Right lobe of liver (tissue), 6 donors: Measurements from ENCODE around the gene LPAR2. TPM values are rescaled to one million over a fixed set of nuclear protein-coding genes. Genes with fewer than 3 reads are reported as not detected.

Experiments
- ATAC-seq, 4 donors: fragments of 200-7000 bp; cut with Tn5 transposase; one replicate each; pipeline ENCODE4 v1.9.1; 2020; ENCODE audit warnings: mild to moderate bottlenecking in 4 of 4, moderate library complexity in 4 of 4
- DNase-seq, 3 donors: peaks; one replicate each; pipeline ENCODE4 v3.0.0-alpha.2; 2020
- H3K27ac ChIP-seq, 3 donors: fragments of 200-600 bp; one replicate each; pipeline ENCODE4 v1.8.0; 2022
- H3K27me3 ChIP-seq, 2 donors: fragments of 200-600 bp; one replicate each; pipeline ENCODE4 v1.8.0; 2022
- H3K36me3 ChIP-seq, 4 donors: fragments of 200-600 bp; sonication (generic) in 1 of 4; one replicate each; pipeline versions ENCODE4 v1.5.1 to v1.8.0; 2017 to 2022; ENCODE audit warnings: control low read depth in 1 of 4
- H3K4me1 ChIP-seq, 4 donors: fragments of 200-600 bp; sonication (generic) in 1 of 4; one replicate each; pipeline versions ENCODE4 v1.5.1 to v1.8.0; 2017 to 2022; ENCODE audit warnings: control low read depth in 1 of 4
- H3K4me3 ChIP-seq, 3 donors: fragments of 200-600 bp; one replicate each; pipeline ENCODE4 v1.8.0; 2022
- H3K9me3 ChIP-seq, 4 donors: fragments of 200-600 bp; sonication (generic) in 1 of 4; one replicate each; pipeline versions ENCODE4 v1.5.1 to v1.8.0; 2017 to 2022; ENCODE audit warnings: control low read depth in 1 of 4
- POLR2A ChIP-seq: fragments of 450-650 bp; IDR thresholded peaks from one replicate; pipeline ENCODE4 v1.6.1; 2017; ENCODE audit warnings: antibody characterized with exemption, mild to moderate bottlenecking
- WGBS: methylation state at CpG from one replicate; pipeline ENCODE4 v1.1.6; 2018; ENCODE audit warnings: low coverage, low lambda C conversion rate; ENCODE audit not compliant: insufficient coverage; ENCODE audit errors: missing lambda C conversion rate; 5-methylcytosine and 5-hydroxymethylcytosine counted together
- intact Hi-C, 2 donors: fragments of 100-400 bp; cut with DNase I; formaldehyde crosslinking; loops; one replicate each; pipeline versions ENCODE4 v1.11.2 to v1.14.1; 2022
- total RNA-seq, 6 experiments: library from RNA; depleted of rRNA in 2 of 6; stranded (reverse); fragments of >200 nt in 2 of 6; fragmentation: NEBNext Ultra II Directional in 3 of 6; extraction: Animal tissue kit (Norgen Biotek cat#: 25700) in 3 of 6; gene quantifications; one replicate each; pipeline versions ENCODE4 v1.1.0 to v1.2.4, GENCODE V29; 2016 to 2023
- TF ChIP-seq, protein P1 (sequence below), 4 donors: fragments of 200-600 bp in 3 of 4; fragments of 450-650 bp in 1 of 4; IDR thresholded peaks; one replicate each; pipeline versions ENCODE4 v1.5.1 to v1.8.0; 2016 to 2022; ENCODE audit warnings: antibody characterized with exemption in 4 of 4, mild to moderate bottlenecking in 2 of 4
- donor health status: DM: no; HTN: yes; CAD: no.
- donor health status: DM: no; HTN: no; CAD: no.
- donor health status: DM: no; HTN: no; CAD: no.
- donor health status: DM: no; HTN: yes; CAD: no.
- donor health status: DM: no; HTN: yes; CAD: no.

The LPAR2 gene
- total RNA-seq, 6 experiments from 2014 or later: 1.7 to 2.7 (median 2.2) TPM

GRCh38 chr19:19642506-19643157 is 14.6 kb upstream of the LPAR2 start:
- TF ChIP-seq POLR2A: no peak
- TF ChIP-seq, protein P1, sequence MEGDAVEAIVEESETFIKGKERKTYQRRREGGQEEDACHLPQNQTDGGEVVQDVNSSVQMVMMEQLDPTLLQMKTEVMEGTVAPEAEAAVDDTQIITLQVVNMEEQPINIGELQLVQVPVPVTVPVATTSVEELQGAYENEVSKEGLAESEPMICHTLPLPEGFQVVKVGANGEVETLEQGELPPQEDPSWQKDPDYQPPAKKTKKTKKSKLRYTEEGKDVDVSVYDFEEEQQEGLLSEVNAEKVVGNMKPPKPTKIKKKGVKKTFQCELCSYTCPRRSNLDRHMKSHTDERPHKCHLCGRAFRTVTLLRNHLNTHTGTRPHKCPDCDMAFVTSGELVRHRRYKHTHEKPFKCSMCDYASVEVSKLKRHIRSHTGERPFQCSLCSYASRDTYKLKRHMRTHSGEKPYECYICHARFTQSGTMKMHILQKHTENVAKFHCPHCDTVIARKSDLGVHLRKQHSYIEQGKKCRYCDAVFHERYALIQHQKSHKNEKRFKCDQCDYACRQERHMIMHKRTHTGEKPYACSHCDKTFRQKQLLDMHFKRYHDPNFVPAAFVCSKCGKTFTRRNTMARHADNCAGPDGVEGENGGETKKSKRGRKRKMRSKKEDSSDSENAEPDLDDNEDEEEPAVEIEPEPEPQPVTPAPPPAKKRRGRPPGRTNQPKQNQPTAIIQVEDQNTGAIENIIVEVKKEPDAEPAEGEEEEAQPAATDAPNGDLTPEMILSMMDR (IDR thresholded peaks at IDR 0.05): no peak
- ATAC-seq: peak in 2 of 4 donors; percentile 6 to 12
- H3K9me3 ChIP-seq: no peaks in the 10 kb centered on the region
- H3K27me3 ChIP-seq: no peaks in the 10 kb centered on the region
- no peaks in the 10 kb centered on the region for H3K4me1 ChIP-seq
- intact Hi-C loops: no loop called here
- 17% methylated on average over 11 of the region's 16 CpGs for WGBS
- H3K27ac ChIP-seq: peak overlapping the region; percentile 67 to 74 (median 68)
- peaks cover 0 to 28% (median 10%) of the 10 kb centered on the region in 4 donors for H3K36me3 ChIP-seq
- no peak for DNase-seq
- H3K4me3 ChIP-seq: peak overlapping the region; percentile 64 to 83 (median 66)

GRCh38 chr19:19637523-19638251 is 9.7 kb upstream of the LPAR2 start:
- intact Hi-C loops: no loop called here
- no peak for DNase-seq

GRCh38 chr19:19637186-19637522 is 9.1 kb upstream of the LPAR2 start:
- no peak overlapping the region for H3K4me3 ChIP-seq
- no peaks in the 10 kb centered on the region for H3K4me1 ChIP-seq
- 100% methylated on average over 1 of the region's 27 CpGs for WGBS
- TF ChIP-seq, protein P1 (IDR thresholded peaks at IDR 0.05): no peak
- no peak for TF ChIP-seq POLR2A
- intact Hi-C loops: no loop called here
- H3K36me3 ChIP-seq: peaks cover 0 to 5% (median 0%) of the 10 kb centered on the region in 4 donors
- H3K9me3 ChIP-seq: no peaks in the 10 kb centered on the region
- H3K27me3 ChIP-seq: no peaks in the 10 kb centered on the region
- H3K27ac ChIP-seq: no peak overlapping the region
- ATAC-seq (no peak), DNase-seq (no peak)

More at GRCh38 chr19:19637523-19638251, 9.7 kb upstream of the LPAR2 start:
- Histone ChIP-seq H3K4me1 (no peaks in the 10 kb centered on the region), H3K36me3 (peaks cover 0 to 5% (median 0%) of the 10 kb centered on the region in 4 donors), H3K27me3 (no peaks in the 10 kb centered on the region), H3K9me3 (no peaks in the 10 kb centered on the region), H3K27ac (no peak overlapping the region), H3K4me3 (no peak overlapping the region)
- TF ChIP-seq, protein P1 (IDR thresholded peaks at IDR 0.05): no peak
- TF ChIP-seq POLR2A: no peak
- 73% methylated on average over 19 of the region's 53 CpGs for WGBS
- peak in 2 of 4 donors; percentile 7 to 15 for ATAC-seq

GRCh38 chr19:19636573-19637185 is 8.7 kb upstream of the LPAR2 start:
- Histone ChIP-seq H3K27me3 (no peaks in the 10 kb centered on the region), H3K4me3 (no peak overlapping the region), H3K27ac (no peak overlapping the region), H3K4me1 (no peaks in the 10 kb centered on the region), H3K9me3 (no peaks in the 10 kb centered on the region), H3K36me3 (peaks cover 0 to 5% (median 0%) of the 10 kb centered on the region in 4 donors)
- WGBS: no CpG with 5 or more reads among the region's 9 CpGs
- DNase-seq (no peak), ATAC-seq (peak in 1 of 4 donors; percentile 20)
- intact Hi-C loops: no loop called here
- TF ChIP-seq, protein P1 (IDR thresholded peaks at IDR 0.05): no peak
